ENCODE results near the gene ZNF541. TPM values are rescaled to one million over a fixed set of nuclear protein-coding genes. Genes with fewer than 3 reads are reported as not detected.

ZNF541 gene
- total RNA-seq, 3 donors from 2014 or later = 0.22 TPM; not detected in 2

DNA sequence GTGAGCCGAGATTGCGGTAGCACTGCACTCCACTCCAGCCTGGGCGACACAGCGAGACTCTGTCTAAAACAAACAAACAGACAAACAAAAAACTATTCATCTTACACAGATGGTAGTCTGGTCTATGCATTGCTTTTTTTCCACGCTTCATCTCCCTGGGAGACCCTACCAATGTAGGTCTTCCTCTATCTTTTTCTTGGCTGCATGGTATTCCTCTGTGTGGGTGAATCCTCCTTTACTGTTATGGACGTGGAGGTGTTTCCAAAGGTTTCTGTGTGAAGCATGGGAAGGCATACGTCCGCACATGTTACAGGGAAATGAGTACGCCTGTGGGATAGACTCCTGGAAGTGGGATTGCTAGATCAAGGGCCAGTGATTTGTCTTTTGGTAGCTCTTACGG lies 41.6 kb upstream of the ZNF541 start:
- no peak for ATAC-seq
- intact Hi-C loops (cut with DNase I, micrococcal nuclease) = no loop called here

GRCh38 chr19:47614021-47614295 lies 41.0 kb upstream of the ZNF541 start:
- intact Hi-C loops (cut with DNase I, micrococcal nuclease) = no loop called here
- no peak for ATAC-seq

More for the DNA sequence above, 41.6 kb upstream of the ZNF541 start:
- Histone ChIP-seq H3K4me1 (ENCODE audit: low read depth) (peaks cover 20% of the 10 kb centered on the region), H3K4me3 (no peak overlapping the region), H3K9me3 (no peaks in the 10 kb centered on the region), H3K36me3 (ENCODE audit: low read depth) (no peaks in the 10 kb centered on the region)
- no peak for DNase-seq
- TF ChIP-seq, protein P1, sequence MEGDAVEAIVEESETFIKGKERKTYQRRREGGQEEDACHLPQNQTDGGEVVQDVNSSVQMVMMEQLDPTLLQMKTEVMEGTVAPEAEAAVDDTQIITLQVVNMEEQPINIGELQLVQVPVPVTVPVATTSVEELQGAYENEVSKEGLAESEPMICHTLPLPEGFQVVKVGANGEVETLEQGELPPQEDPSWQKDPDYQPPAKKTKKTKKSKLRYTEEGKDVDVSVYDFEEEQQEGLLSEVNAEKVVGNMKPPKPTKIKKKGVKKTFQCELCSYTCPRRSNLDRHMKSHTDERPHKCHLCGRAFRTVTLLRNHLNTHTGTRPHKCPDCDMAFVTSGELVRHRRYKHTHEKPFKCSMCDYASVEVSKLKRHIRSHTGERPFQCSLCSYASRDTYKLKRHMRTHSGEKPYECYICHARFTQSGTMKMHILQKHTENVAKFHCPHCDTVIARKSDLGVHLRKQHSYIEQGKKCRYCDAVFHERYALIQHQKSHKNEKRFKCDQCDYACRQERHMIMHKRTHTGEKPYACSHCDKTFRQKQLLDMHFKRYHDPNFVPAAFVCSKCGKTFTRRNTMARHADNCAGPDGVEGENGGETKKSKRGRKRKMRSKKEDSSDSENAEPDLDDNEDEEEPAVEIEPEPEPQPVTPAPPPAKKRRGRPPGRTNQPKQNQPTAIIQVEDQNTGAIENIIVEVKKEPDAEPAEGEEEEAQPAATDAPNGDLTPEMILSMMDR (IDR thresholded peaks at IDR 0.05) = no peak

GRCh38 chr19:47613165-47614020 lies 40.4 kb upstream of the ZNF541 start:
- intact Hi-C loops (cut with DNase I, micrococcal nuclease) = no loop called here
- H3K4me1 ChIP-seq (ENCODE audit: low read depth) = peaks cover 15% of the 10 kb centered on the region
- TF ChIP-seq, protein P1 (IDR thresholded peaks at IDR 0.05) = no peak
- no peak for ATAC-seq
- no peak overlapping the region for H3K4me3 ChIP-seq
- DNase-seq = no peak
- no peaks in the 10 kb centered on the region for H3K36me3 ChIP-seq (ENCODE audit: low read depth)
- H3K9me3 ChIP-seq = no peaks in the 10 kb centered on the region

More at GRCh38 chr19:47614021-47614295, 41.0 kb upstream of the ZNF541 start:
- no peaks in the 10 kb centered on the region for H3K9me3 ChIP-seq
- H3K36me3 ChIP-seq (ENCODE audit: low read depth) = no peaks in the 10 kb centered on the region
- TF ChIP-seq, protein P1 (IDR thresholded peaks at IDR 0.05) = no peak
- no peak overlapping the region for H3K4me3 ChIP-seq
- peaks cover 20% of the 10 kb centered on the region for H3K4me1 ChIP-seq (ENCODE audit: low read depth)
- DNase-seq = no peak

DNA sequence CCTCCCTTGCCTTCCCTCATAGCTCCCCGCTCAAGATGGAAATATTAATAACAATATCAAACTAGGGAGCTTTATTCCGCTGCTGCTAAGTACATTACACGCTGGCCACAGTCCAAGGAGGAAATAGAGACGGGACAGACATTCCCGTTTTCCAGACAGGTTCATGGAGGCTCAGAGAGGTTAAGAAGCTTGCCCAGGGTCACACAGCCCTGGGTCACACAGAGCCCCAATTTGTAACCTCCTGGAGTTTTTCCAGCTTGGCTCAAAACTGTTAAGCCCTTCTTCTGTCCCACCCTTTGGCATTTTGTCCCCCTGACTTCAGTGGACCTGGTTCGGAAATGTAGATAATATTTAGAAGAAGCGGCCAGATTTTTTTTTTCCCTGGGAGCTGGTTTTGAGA lies 38.0 kb upstream of the ZNF541 start:
- Histone ChIP-seq H3K4me1 (ENCODE audit: low read depth) (peaks cover 19% of the 10 kb centered on the region), H3K9me3 (no peaks in the 10 kb centered on the region), H3K36me3 (ENCODE audit: low read depth) (no peaks in the 10 kb centered on the region), H3K4me3 (no peak overlapping the region)
- intact Hi-C loops (cut with DNase I, micrococcal nuclease) = no loop called here
- ATAC-seq (no peak), DNase-seq (peak in 1 of 3 donors; percentile 61)
- TF ChIP-seq, protein P1 (IDR thresholded peaks at IDR 0.05) = no peak

- intact Hi-C loops (cut with DNase I, micrococcal nuclease) = loop anchor here in 1 of 2 donors (10.0 kb wide), 1 partner anchor 95 kb away; the partner anchor contains the start of gene NAPA
- DNase-seq (peak; percentile 67 to 81 (median 75)), ATAC-seq (peak; percentile 47)
- H3K36me3 ChIP-seq (ENCODE audit: low read depth) = no peaks in the 10 kb centered on the region
- H3K9me3 ChIP-seq = no peaks in the 10 kb centered on the region
- peaks cover 19% of the 10 kb centered on the region for H3K4me1 ChIP-seq (ENCODE audit: low read depth)
- TF ChIP-seq, protein P1 (IDR thresholded peaks at IDR 0.05) = no peak
- peak overlapping the region; percentile 76 for H3K4me3 ChIP-seq
Measured at GRCh38 chr19:47609906-47610894, 37.3 kb upstream of the ZNF541 start.
